Uterine smooth muscle cell (primary cell): ENCODE measurements around the gene GORASP1. TPM values are rescaled to one million over a fixed set of nuclear protein-coding genes. Genes with fewer than 3 reads are reported as not detected.

ENCODE experiments used
- total RNA-seq: library from RNA; depleted of rRNA; stranded (reverse); fragments of >200 nt; gene quantifications from 2 replicates; pipeline ENCODE4 v1.2.3, GENCODE V29; 2014

The GORASP1 gene
- 31.0 and 34.9 TPM in 2 replicates for total RNA-seq

GRCh38 chr3:39107388-39108199, at the start of gene GORASP1, which contains the start of gene TTC21A:
Gene GORASP1, minus strand, starts transcription at chr3:39107627. Its CDS starts 86 bp downstream, at chr3:39107541.
Gene TTC21A, plus strand, starts transcription at chr3:39107680. Its CDS starts 158 bp downstream, at chr3:39107838.

GRCh38 chr3:39051649-39052561, 55.5 kb downstream of the GORASP1 start, which contains the start of the genes SCN11A and WDR48:
Gene SCN11A, minus strand, starts transcription at chr3:39051944. Its CDS starts 101,582 bp downstream, at chr3:38950362.
Gene WDR48, plus strand, starts transcription at chr3:39052016. Its CDS starts 10 bp downstream, at chr3:39052026.

Other genes starting within 250 kb of the GORASP1 start
- gene SCN11A, start 55.7 kb downstream of the GORASP1 start, total RNA-seq: under 0.01 and 0.11 TPM in 2 replicates
- 42.5 and 47.2 TPM in 2 replicates for gene WDR48, start 55.6 kb downstream of the GORASP1 start, total RNA-seq
- gene TTC21A, start 53 bp upstream of the GORASP1 start, total RNA-seq: 3.1 and 3.6 TPM in 2 replicates
- 6.4 and 10.0 TPM in 2 replicates for gene CSRNP1, start 46.0 kb upstream of the GORASP1 start, total RNA-seq
- gene XIRP1, start 85.0 kb upstream of the GORASP1 start, total RNA-seq: not detected in 2 replicates
- gene CX3CR1, start 172.4 kb upstream of the GORASP1 start, total RNA-seq: under 0.01 TPM in 1 of 2 replicates, not detected in the other
- gene CCR8, start 222.1 kb upstream of the GORASP1 start, total RNA-seq: not detected in 2 replicates